Measurements from ENCODE around the gene FER. TPM values are rescaled to one million over a fixed set of nuclear protein-coding genes. Genes with fewer than 3 reads are reported as not detected.
"Not testable (repeated sequence)": the region's sequence is repeated elsewhere in the genome, so short reads cannot be mapped to it uniquely, and the experiment has no call there.

Gene FER
- total RNA-seq, 1 experiment from 2014 or later, result 18.0 TPM

GRCh38 chr5:109049565-109049964 is 301.9 kb downstream of the FER start:
- H3K27ac ChIP-seq (ENCODE audit: insufficient read length, low read depth, low read length), result no peak overlapping the region

GRCh38 chr5:109050321-109050720 is 302.6 kb downstream of the FER start:
- not testable (repeated sequence) for H4K91ac ChIP-seq (ENCODE audit: insufficient read length, low read depth, low read length); H3K9ac ChIP-seq (ENCODE audit: extremely low read depth, insufficient read length, low read length); H3K27me3 ChIP-seq (ENCODE audit: insufficient read depth, low read length); H2BK5ac ChIP-seq (ENCODE audit: insufficient read length, low read length); H3T11ph ChIP-seq (ENCODE audit: low read length); H4K8ac ChIP-seq (replicated peaks; ENCODE audit: insufficient read length, low read depth, low read length); H3K4me1 Mint-ChIP-seq; H3K14ac ChIP-seq (ENCODE audit: insufficient read depth, low read length); H3K9me3 Mint-ChIP-seq; H4K20me1 ChIP-seq (ENCODE audit: control insufficient read depth, insufficient read depth, insufficient read length); H3K27me3 Mint-ChIP-seq (ENCODE audit: low read depth); H2AFZ ChIP-seq (ENCODE audit: low read length); H3K4ac ChIP-seq (ENCODE audit: low read depth, low read length); H3K18ac ChIP-seq (ENCODE audit: insufficient read length, low read depth, low read length); H4K5ac ChIP-seq (ENCODE audit: insufficient read length, low read depth, low read length); H3K9me3 ChIP-seq (ENCODE audit: control insufficient read depth, low read depth, low read length); H3K4me2 ChIP-seq (ENCODE audit: insufficient read depth, insufficient read length, low read length); H3K56ac ChIP-seq (ENCODE audit: insufficient read length, low read depth, low read length); H2BK15ac ChIP-seq (ENCODE audit: low read depth, low read length); H3K36me3 Mint-ChIP-seq (ENCODE audit: insufficient read depth in 1 of 3, low read depth in 3 of 3); H3K79me2 ChIP-seq (ENCODE audit: insufficient read depth, low read length); H2BK12ac ChIP-seq (ENCODE audit: insufficient read length, low read depth, low read length); H2BK20ac ChIP-seq (ENCODE audit: low read depth, low read length, poor library complexity, severe bottlenecking); H3K4me3 Mint-ChIP-seq; H3K79me1 ChIP-seq (ENCODE audit: insufficient read depth, low read depth, low read length, poor library complexity, severe bottlenecking); H3K4me1 ChIP-seq (ENCODE audit: insufficient read depth, low read length); H3K27ac ChIP-seq (ENCODE audit: insufficient read length, low read depth, low read length); H3K23ac ChIP-seq (ENCODE audit: insufficient read length, low read depth, low read length); H2BK120ac ChIP-seq (ENCODE audit: low read depth, low read length, poor library complexity, severe bottlenecking); H2AK5ac ChIP-seq (ENCODE audit: insufficient read length, low read length); H3K23me2 ChIP-seq (ENCODE audit: insufficient read length, low read depth, low read length, poor library complexity, severe bottlenecking); DNase-seq
- WGBS (ENCODE audit: extremely low coverage, insufficient read length, low lambda C conversion rate), result no CpG with 5 or more reads among the region's 1 CpG
- peak overlapping the region in 1 of 3 experiments; percentile 20; a peak in 1 of 7 replicates for H3K27ac Mint-ChIP-seq

More at GRCh38 chr5:109049565-109049964, 301.9 kb downstream of the FER start:
- no peaks in the 10 kb centered on the region for H3K79me1 ChIP-seq (ENCODE audit: insufficient read depth, low read depth, low read length, poor library complexity, severe bottlenecking)
- no peaks in the 10 kb centered on the region for H3K79me2 ChIP-seq (ENCODE audit: insufficient read depth, low read length)
- no peaks in the 10 kb centered on the region for H3K27me3 ChIP-seq (ENCODE audit: insufficient read depth, low read length)
- H3K23me2 ChIP-seq (ENCODE audit: insufficient read length, low read depth, low read length, poor library complexity, severe bottlenecking), result no peaks in the 10 kb centered on the region
- Mint-ChIP-seq H3K9me3 (no peaks in the 10 kb centered on the region), H3K36me3 (ENCODE audit: insufficient read depth in 1 of 3, low read depth in 3 of 3) (peaks cover 0 to 6% (median 4%) of the 10 kb centered on the region in 3 experiments; a peak in 1 of 7 replicates), H3K27ac (0 out of 7 replicates have a peak overlapping the region, but pooled peaks of 1 of the 3 experiments have one; percentile 25), H3K4me3 (no peak overlapping the region), H3K4me1 (peaks cover 3 to 4% of the 10 kb centered on the region in 2 experiments; a peak in 2 of 4 replicates), H3K27me3 (ENCODE audit: low read depth) (no peaks in the 10 kb centered on the region)
- H4K8ac ChIP-seq (replicated peaks; ENCODE audit: insufficient read length, low read depth, low read length), result no peak overlapping the region
- H2AFZ ChIP-seq (ENCODE audit: low read length), result no peak overlapping the region
- no peak overlapping the region for H3T11ph ChIP-seq (ENCODE audit: low read length)
- no peaks in the 10 kb centered on the region for H4K20me1 ChIP-seq (ENCODE audit: control insufficient read depth, insufficient read depth, insufficient read length)
- H3K9ac ChIP-seq (ENCODE audit: extremely low read depth, insufficient read length, low read length), result no peak overlapping the region
- H2AK5ac ChIP-seq (ENCODE audit: insufficient read length, low read length), result no peak overlapping the region
- H2BK120ac ChIP-seq (ENCODE audit: low read depth, low read length, poor library complexity, severe bottlenecking), result no peak overlapping the region
- H3K9me3 ChIP-seq (ENCODE audit: control insufficient read depth, low read depth, low read length), result no peaks in the 10 kb centered on the region
- no peak overlapping the region for H3K14ac ChIP-seq (ENCODE audit: insufficient read depth, low read length)
- no peak overlapping the region for H2BK5ac ChIP-seq (ENCODE audit: insufficient read length, low read length)
- no peak for DNase-seq
- H4K91ac ChIP-seq (ENCODE audit: insufficient read length, low read depth, low read length), result no peak overlapping the region
- no peak overlapping the region for H2BK20ac ChIP-seq (ENCODE audit: low read depth, low read length, poor library complexity, severe bottlenecking)
- no peaks in the 10 kb centered on the region for H3K4me1 ChIP-seq (ENCODE audit: insufficient read depth, low read length)
- no peak overlapping the region for H3K23ac ChIP-seq (ENCODE audit: insufficient read length, low read depth, low read length)
- H3K18ac ChIP-seq (ENCODE audit: insufficient read length, low read depth, low read length), result no peak overlapping the region
- H3K56ac ChIP-seq (ENCODE audit: insufficient read length, low read depth, low read length), result no peak overlapping the region
- no peak overlapping the region for H2BK12ac ChIP-seq (ENCODE audit: insufficient read length, low read depth, low read length)
- H2BK15ac ChIP-seq (ENCODE audit: low read depth, low read length), result no peak overlapping the region
- H4K5ac ChIP-seq (ENCODE audit: insufficient read length, low read depth, low read length), result no peak overlapping the region
- TF ChIP-seq, protein P1, sequence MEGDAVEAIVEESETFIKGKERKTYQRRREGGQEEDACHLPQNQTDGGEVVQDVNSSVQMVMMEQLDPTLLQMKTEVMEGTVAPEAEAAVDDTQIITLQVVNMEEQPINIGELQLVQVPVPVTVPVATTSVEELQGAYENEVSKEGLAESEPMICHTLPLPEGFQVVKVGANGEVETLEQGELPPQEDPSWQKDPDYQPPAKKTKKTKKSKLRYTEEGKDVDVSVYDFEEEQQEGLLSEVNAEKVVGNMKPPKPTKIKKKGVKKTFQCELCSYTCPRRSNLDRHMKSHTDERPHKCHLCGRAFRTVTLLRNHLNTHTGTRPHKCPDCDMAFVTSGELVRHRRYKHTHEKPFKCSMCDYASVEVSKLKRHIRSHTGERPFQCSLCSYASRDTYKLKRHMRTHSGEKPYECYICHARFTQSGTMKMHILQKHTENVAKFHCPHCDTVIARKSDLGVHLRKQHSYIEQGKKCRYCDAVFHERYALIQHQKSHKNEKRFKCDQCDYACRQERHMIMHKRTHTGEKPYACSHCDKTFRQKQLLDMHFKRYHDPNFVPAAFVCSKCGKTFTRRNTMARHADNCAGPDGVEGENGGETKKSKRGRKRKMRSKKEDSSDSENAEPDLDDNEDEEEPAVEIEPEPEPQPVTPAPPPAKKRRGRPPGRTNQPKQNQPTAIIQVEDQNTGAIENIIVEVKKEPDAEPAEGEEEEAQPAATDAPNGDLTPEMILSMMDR (conservative IDR thresholded peaks at IDR 0.05), result no peak
- H3K4me2 ChIP-seq (ENCODE audit: insufficient read depth, insufficient read length, low read length), result no peak overlapping the region
- H3K4ac ChIP-seq (ENCODE audit: low read depth, low read length), result no peak overlapping the region
- no CpG with 5 or more reads among the region's 1 CpG for WGBS (ENCODE audit: extremely low coverage, insufficient read length, low lambda C conversion rate)
